Pericardium fibroblast (primary cell): ENCODE data around the gene MYOD1. TPM values are rescaled to one million over a fixed set of nuclear protein-coding genes. Genes with fewer than 3 reads are reported as not detected.

Experiments
- total RNA-seq: library from RNA; depleted of rRNA; stranded (reverse); fragments of >200 nt; gene quantifications from 2 replicates; pipeline ENCODE4 v1.2.3, GENCODE V29; 2015

Gene MYOD1
- 0.51 TPM in 1 of 2 replicates, not detected in the other for total RNA-seq

GRCh38 chr11:17719028-17719937 lies at the start of gene MYOD1:
MYOD1 (plus strand) TSS chr11:17719571; CDS start chr11:17719783, 212 bp downstream.

GRCh38 chr11:17734418-17734911 lies 15.1 kb downstream of the MYOD1 start, which contains the start of gene KCNC1:
KCNC1 (plus strand) TSS chr11:17734781; CDS start chr11:17736003, 1,222 bp downstream.

Other genes starting within 250 kb of the MYOD1 start
- not detected in 2 replicates for gene ABCC8, start 242.7 kb upstream of the MYOD1 start, total RNA-seq
- not detected in 2 replicates for gene USH1C, start 175.2 kb upstream of the MYOD1 start, total RNA-seq
- gene OTOG, start 172.3 kb upstream of the MYOD1 start, total RNA-seq, result not detected in 2 replicates
- not detected in 2 replicates for gene KCNC1, start 15.2 kb downstream of the MYOD1 start, total RNA-seq